ENCODE results near the gene NTNG2. TPM values are rescaled to one million over a fixed set of nuclear protein-coding genes. Genes with fewer than 3 reads are reported as not detected.
A peak's percentile ranks its signal among the peaks of the same experiment; 100 is the strongest.

Gene NTNG2
- total and polyA plus RNA-seq, 2 of the 13 experiments (the other 11 are each of a cell fraction or from before 2014, with no cell fraction given), result 0.02 to 0.36 TPM

DNA sequence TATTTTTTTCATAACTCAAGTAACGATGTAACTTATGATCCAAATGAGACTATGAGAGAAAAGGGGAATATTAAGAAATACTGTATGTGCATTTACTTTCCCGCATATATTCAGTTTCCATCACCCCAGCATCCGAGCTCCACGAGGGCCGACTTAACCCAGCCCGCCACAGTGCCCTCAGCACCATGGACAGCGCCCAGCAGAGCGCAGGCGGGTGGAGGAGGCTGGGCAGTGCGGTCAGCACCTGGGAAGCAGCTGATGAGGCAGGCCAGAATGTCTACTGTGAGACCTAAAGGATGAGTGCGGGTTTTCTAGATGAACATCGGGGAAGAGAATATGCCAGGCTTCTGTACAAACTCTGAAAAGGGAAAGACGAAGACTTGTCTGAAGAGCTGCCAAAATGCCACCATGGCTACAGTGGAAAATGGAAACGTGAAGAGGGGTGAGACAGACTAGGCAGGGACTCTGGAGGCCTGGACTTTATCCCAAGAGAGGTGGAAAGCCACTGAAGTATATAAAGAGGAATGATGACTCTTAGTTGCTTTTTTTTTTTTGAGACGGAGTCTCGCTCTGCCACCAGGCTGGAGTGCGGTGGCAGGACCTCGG, 47.7 kb upstream of the NTNG2 start (continued):
- TF ChIP-seq, protein P1, sequence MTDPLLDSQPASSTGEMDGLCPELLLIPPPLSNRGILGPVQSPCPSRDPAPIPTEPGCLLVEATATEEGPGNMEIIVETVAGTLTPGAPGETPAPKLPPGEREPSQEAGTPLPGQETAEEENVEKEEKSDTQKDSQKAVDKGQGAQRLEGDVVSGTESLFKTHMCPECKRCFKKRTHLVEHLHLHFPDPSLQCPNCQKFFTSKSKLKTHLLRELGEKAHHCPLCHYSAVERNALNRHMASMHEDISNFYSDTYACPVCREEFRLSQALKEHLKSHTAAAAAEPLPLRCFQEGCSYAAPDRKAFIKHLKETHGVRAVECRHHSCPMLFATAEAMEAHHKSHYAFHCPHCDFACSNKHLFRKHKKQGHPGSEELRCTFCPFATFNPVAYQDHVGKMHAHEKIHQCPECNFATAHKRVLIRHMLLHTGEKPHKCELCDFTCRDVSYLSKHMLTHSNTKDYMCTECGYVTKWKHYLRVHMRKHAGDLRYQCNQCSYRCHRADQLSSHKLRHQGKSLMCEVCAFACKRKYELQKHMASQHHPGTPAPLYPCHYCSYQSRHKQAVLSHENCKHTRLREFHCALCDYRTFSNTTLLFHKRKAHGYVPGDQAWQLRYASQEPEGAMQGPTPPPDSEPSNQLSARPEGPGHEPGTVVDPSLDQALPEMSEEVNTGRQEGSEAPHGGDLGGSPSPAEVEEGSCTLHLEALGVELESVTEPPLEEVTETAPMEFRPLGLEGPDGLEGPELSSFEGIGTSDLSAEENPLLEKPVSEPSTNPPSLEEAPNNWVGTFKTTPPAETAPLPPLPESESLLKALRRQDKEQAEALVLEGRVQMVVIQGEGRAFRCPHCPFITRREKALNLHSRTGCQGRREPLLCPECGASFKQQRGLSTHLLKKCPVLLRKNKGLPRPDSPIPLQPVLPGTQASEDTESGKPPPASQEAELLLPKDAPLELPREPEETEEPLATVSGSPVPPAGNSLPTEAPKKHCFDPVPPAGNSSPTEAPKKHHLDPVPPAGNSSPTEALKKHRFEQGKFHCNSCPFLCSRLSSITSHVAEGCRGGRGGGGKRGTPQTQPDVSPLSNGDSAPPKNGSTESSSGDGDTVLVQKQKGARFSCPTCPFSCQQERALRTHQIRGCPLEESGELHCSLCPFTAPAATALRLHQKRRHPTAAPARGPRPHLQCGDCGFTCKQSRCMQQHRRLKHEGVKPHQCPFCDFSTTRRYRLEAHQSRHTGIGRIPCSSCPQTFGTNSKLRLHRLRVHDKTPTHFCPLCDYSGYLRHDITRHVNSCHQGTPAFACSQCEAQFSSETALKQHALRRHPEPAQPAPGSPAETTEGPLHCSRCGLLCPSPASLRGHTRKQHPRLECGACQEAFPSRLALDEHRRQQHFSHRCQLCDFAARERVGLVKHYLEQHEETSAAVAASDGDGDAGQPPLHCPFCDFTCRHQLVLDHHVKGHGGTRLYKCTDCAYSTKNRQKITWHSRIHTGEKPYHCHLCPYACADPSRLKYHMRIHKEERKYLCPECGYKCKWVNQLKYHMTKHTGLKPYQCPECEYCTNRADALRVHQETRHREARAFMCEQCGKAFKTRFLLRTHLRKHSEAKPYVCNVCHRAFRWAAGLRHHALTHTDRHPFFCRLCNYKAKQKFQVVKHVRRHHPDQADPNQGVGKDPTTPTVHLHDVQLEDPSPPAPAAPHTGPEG (CRISPR knock-in tag; IDR thresholded peaks at IDR 0.05), result peak; percentile 94
- TF ChIP-seq ZNF775 (CRISPR knock-in tag; IDR thresholded peaks at IDR 0.05; ENCODE audit: borderline replicate concordance) (0 out of 2 replicates have a peak, but pooled peaks have one; percentile 41), ZNF589 (CRISPR knock-in tag; conservative IDR thresholded peaks at IDR 0.05) (peak; percentile 97), MAF1 (CRISPR knock-in tag; IDR thresholded peaks at IDR 0.05; ENCODE audit: borderline replicate concordance) (peak; percentile 89; the same call in 1 of the 2 replicates), DMAP1 (CRISPR knock-in tag; IDR thresholded peaks at IDR 0.05) (peak; percentile 57; the same call in 1 of the 2 replicates), ZNF326 (CRISPR knock-in tag; IDR thresholded peaks at IDR 0.05; ENCODE audit: borderline replicate concordance) (no peak), JUN (CRISPR knock-in tag; IDR thresholded peaks at IDR 0.05) (no peak), MEF2D (CRISPR knock-in tag; IDR thresholded peaks at IDR 0.05) (peak; percentile 87), ATF7-NPFF (CRISPR knock-in tag; IDR thresholded peaks at IDR 0.05; ENCODE audit: low read depth) (peak; percentile 95), ZNF552 (CRISPR knock-in tag; IDR thresholded peaks at IDR 0.05; ENCODE audit: borderline replicate concordance) (0 out of 2 replicates have a peak, but pooled peaks have one; percentile 80), PAF1 (CRISPR knock-in tag; IDR thresholded peaks at IDR 0.05) (no peak)
- TF ChIP-seq, protein P2, sequence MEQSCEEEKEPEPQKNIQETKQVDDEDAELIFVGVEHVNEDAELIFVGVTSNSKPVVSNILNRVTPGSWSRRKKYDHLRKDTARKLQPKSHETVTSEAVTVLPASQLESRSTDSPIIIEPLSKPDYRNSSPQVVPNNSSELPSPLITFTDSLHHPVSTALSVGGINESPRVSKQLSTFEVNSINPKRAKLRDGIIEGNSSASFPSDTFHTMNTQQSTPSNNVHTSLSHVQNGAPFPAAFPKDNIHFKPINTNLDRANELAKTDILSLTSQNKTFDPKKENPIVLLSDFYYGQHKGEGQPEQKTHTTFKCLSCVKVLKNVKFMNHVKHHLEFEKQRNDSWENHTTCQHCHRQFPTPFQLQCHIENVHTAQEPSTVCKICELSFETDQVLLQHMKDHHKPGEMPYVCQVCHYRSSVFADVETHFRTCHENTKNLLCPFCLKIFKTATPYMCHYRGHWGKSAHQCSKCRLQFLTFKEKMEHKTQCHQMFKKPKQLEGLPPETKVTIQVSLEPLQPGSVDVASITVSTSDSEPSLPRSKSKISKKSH (CRISPR knock-in tag; IDR thresholded peaks at IDR 0.05; ENCODE audit: borderline replicate concordance), result peak; percentile 97
- TF ChIP-seq, protein P3, sequence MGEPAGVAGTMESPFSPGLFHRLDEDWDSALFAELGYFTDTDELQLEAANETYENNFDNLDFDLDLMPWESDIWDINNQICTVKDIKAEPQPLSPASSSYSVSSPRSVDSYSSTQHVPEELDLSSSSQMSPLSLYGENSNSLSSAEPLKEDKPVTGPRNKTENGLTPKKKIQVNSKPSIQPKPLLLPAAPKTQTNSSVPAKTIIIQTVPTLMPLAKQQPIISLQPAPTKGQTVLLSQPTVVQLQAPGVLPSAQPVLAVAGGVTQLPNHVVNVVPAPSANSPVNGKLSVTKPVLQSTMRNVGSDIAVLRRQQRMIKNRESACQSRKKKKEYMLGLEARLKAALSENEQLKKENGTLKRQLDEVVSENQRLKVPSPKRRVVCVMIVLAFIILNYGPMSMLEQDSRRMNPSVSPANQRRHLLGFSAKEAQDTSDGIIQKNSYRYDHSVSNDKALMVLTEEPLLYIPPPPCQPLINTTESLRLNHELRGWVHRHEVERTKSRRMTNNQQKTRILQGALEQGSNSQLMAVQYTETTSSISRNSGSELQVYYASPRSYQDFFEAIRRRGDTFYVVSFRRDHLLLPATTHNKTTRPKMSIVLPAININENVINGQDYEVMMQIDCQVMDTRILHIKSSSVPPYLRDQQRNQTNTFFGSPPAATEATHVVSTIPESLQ (CRISPR knock-in tag; conservative IDR thresholded peaks at IDR 0.05), result peak; percentile 99
- TF ChIP-seq, protein P4, sequence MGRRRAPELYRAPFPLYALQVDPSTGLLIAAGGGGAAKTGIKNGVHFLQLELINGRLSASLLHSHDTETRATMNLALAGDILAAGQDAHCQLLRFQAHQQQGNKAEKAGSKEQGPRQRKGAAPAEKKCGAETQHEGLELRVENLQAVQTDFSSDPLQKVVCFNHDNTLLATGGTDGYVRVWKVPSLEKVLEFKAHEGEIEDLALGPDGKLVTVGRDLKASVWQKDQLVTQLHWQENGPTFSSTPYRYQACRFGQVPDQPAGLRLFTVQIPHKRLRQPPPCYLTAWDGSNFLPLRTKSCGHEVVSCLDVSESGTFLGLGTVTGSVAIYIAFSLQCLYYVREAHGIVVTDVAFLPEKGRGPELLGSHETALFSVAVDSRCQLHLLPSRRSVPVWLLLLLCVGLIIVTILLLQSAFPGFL (CRISPR knock-in tag; IDR thresholded peaks at IDR 0.05), result peak; percentile 87; the same call in 1 of the 2 replicates
- TF ChIP-seq, protein P5, sequence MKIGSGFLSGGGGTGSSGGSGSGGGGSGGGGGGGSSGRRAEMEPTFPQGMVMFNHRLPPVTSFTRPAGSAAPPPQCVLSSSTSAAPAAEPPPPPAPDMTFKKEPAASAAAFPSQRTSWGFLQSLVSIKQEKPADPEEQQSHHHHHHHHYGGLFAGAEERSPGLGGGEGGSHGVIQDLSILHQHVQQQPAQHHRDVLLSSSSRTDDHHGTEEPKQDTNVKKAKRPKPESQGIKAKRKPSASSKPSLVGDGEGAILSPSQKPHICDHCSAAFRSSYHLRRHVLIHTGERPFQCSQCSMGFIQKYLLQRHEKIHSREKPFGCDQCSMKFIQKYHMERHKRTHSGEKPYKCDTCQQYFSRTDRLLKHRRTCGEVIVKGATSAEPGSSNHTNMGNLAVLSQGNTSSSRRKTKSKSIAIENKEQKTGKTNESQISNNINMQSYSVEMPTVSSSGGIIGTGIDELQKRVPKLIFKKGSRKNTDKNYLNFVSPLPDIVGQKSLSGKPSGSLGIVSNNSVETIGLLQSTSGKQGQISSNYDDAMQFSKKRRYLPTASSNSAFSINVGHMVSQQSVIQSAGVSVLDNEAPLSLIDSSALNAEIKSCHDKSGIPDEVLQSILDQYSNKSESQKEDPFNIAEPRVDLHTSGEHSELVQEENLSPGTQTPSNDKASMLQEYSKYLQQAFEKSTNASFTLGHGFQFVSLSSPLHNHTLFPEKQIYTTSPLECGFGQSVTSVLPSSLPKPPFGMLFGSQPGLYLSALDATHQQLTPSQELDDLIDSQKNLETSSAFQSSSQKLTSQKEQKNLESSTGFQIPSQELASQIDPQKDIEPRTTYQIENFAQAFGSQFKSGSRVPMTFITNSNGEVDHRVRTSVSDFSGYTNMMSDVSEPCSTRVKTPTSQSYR (CRISPR knock-in tag; IDR thresholded peaks at IDR 0.05; ENCODE audit: borderline replicate concordance), result peak; percentile 88

All from HepG2 (cell line).